ENCODE results near the gene SORCS2. TPM values are rescaled to one million over a fixed set of nuclear protein-coding genes. Genes with fewer than 3 reads are reported as not detected.

SORCS2 gene
- total RNA-seq, 2 donors from 2014 or later = 0.21 to 0.92 TPM

DNA sequence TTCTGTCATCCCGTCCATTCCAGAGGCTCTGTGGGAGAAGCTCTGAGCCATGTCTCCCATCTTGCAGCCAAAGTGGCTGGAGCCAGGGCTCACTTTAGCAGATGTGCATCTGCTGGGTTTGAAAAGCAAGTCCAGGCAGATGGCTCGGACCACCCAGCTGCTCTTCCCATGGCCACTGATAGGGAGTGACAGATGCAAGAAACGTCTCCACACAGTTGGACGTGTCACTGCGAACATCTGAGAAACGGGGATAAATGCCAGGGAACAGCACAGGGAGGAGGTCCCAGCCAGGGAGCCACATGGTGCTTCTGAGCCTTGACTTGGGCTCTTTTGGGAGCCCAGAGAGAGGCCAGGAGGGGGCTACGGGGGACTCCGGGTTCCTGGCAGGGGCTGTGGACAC, 505.0 kb downstream of the SORCS2 start:
- no peak for ATAC-seq
- intact Hi-C loops (cut with DNase I, micrococcal nuclease) = no loop called here
- DNase-seq = no peak

DNA sequence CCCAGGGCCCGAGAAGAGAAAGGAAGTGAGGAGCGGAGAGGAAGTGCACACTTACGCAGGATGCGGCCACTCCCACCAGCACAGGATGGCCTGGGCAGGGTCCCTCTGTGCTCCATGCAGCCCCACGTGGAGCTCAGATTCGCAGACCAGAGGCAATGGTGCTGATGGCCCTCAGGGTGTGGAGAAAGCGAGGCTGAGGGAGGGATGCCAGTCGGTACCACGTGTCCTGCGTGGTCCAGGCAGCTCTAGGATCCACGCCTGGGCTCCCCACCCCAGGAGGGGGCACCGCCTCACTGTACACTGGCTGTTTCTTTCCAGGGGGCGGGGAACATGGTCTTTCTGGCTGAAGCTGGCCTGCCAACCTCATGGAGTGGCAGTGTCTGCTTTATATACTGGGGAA, 505.5 kb downstream of the SORCS2 start:
- no peak for DNase-seq
- intact Hi-C loops (cut with DNase I, micrococcal nuclease) = no loop called here
- ATAC-seq = no peak

DNA sequence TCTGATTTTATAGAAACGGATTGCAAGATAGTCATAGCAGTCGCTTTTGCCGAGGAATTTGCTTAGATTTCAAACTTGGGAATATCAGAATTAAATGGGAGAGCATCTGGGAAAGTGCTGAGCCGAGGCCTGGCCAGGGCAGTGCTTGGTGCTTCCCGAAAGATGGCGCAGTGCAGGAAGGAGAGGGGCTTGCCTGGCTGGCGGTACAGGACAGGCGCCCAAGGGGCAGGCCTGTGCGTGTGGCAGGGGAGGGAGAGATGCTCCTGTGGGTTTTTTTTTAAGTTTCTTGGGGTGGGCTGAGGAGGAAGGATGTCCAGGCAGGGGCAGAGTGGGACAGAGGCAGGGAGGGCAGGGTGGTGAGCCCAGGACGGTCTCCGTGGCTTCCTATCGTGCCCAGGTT, 506.2 kb downstream of the SORCS2 start:
- intact Hi-C loops (cut with DNase I, micrococcal nuclease) = no loop called here
- DNase-seq (no peak), ATAC-seq (no peak)

- ATAC-seq (no peak), DNase-seq (no peak)
- intact Hi-C loops (cut with DNase I, micrococcal nuclease) = no loop called here
These were observed 506.7 kb downstream of the SORCS2 start for GRCh38 chr4:7699031-7699430.

- intact Hi-C loops (cut with DNase I, micrococcal nuclease) = no loop called here
- DNase-seq = no peak
- ATAC-seq = no peak
These were observed 507.5 kb downstream of the SORCS2 start for GRCh38 chr4:7699825-7700224.

DNA sequence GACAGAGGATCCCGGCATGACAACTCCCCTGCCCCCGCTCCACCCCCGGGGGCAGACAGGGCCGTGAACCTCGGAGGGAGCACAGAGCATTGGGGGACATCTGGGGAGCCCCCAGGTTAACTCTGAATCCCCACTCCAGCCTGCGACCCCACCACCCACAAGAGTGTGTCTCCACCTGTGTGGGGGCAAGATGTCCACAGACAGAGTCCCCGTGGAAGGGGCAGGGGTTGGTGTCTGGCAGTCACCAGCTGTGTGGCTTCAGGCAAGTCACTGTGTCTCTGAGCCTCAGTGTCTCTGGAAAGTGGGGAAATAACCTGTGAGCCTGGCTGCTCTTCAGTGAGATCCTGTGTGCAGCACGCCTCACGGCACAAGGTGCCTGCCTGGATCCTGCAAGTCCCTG, 508.3 kb downstream of the SORCS2 start:
- DNase-seq = no peak
- intact Hi-C loops (cut with DNase I, micrococcal nuclease) = no loop called here
- no peak for ATAC-seq

- intact Hi-C loops (cut with DNase I, micrococcal nuclease) = no loop called here
- DNase-seq (no peak), ATAC-seq (no peak)
These were observed 509.7 kb downstream of the SORCS2 start for GRCh38 chr4:7701866-7702649.

DNA sequence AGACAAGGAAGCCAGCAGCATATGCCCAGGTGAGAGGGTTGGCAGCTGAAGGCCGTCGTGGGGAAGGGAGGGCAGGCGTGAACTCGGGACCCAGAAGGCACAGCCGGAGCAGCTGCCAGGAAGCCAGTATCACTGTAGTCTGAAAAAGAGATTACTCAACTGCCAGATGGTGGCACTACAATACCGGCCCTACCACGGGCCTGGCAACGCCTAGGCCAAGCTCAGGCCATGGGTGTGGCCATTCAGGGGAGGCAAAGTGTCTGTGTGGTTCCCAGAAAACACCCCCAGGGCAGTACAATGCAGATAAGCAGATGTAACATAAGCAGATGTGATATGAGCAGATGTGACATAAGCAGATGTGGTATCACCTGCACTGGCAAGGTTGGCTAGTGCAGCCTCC, 511.4 kb downstream of the SORCS2 start:
- ATAC-seq = peak; percentile 57
- DNase-seq = no peak
- intact Hi-C loops (cut with DNase I, micrococcal nuclease) = no loop called here

- intact Hi-C loops (cut with DNase I, micrococcal nuclease) = no loop called here
- ATAC-seq (no peak), DNase-seq (no peak)
These were observed 511.8 kb downstream of the SORCS2 start for GRCh38 chr4:7704091-7704490.

DNA sequence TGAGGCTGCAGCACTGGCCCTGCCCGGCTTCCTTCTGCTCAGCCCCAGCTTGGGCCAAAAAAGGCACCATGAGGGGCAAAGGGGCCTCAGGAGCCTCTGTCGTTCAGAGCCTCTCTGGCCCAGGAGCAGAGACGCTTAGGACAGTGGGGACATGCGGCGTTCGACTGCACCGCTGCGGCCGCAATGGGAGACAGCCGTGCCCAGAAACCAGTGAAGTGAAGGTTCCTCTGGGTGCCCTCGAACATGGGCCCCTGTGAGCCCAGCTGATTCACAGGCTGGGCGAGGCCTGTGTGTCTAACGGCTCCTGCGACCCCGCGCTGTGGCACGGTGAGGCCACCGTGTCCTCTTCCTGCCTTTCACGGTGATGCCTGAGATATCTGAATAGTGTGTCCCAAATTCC, 512.3 kb downstream of the SORCS2 start:
- DNase-seq (no peak), ATAC-seq (no peak)
- intact Hi-C loops (cut with DNase I, micrococcal nuclease) = no loop called here

DNA sequence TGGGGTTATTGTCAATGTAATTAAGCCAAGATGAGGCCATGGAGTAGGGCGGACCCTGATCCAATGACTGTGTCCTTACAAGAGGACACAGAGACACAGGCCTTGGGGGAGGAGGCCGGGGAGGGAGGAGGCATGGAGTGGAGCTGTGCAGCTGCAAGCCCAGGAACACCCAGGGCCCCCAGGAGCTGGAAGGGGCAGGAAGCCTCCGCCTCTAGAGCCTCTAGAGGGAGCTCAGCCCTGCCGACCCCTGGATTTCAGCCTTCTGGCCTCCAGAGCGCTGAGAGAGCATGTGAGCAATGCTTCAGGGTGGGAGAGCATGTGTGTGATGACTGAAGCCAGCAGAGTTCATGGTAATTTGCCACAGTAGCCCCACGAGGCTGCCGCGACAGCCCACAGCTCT, 512.7 kb downstream of the SORCS2 start:
- intact Hi-C loops (cut with DNase I, micrococcal nuclease) = no loop called here
- DNase-seq = no peak
- no peak for ATAC-seq

GRCh38 chr4:7705593-7705992, 513.3 kb downstream of the SORCS2 start:
- ATAC-seq = no peak
- no peak for DNase-seq
- intact Hi-C loops (cut with DNase I, micrococcal nuclease) = no loop called here

GRCh38 chr4:7708238-7708637, 515.9 kb downstream of the SORCS2 start:
- no peak for ATAC-seq
- intact Hi-C loops (cut with DNase I, micrococcal nuclease) = no loop called here
- no peak for DNase-seq

GRCh38 chr4:7708981-7709380, 516.6 kb downstream of the SORCS2 start:
- ATAC-seq (no peak), DNase-seq (no peak)
- intact Hi-C loops (cut with DNase I, micrococcal nuclease) = no loop called here

DNA sequence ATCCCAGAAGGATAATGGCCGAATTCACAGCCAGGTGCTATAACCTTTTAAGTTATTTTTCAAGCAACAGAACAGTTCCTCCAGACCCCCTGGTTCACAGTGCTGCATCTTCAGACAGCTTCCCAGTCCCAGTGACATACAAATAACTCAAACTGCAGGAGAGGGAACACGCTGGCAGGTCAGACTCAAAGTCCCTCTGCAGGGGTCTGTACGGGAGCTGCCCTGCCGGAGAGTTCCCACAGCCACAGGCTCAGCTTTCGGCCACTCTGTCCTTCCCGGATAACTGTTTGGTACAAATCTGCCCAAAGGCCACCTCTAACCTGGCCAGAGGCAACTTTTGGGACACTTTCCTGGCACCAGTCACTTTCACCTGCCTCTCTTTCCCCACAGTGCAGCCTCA, 517.1 kb downstream of the SORCS2 start:
- no peak for ATAC-seq
- no peak for DNase-seq
- intact Hi-C loops (cut with DNase I, micrococcal nuclease) = no loop called here

DNA sequence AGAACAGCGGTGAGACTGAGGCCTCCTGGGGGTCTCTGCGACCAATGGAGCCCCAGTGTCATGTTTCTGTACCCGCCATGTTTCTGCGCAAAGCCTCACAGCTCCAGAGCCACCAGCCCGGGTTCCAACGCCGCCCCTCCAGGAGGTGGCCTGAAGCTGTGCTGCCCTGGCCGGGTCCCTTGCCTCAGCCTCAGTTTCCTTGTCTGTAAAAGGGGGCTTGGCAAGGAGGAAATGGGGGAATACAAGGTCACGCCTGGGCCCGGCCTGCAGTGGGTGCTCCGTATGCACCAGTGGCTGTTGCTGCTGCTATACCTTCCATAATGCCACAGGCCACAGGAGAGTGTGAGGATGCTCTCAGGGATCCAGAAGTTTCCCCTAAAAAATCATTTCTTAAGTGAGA, 517.8 kb downstream of the SORCS2 start:
- ATAC-seq (no peak), DNase-seq (no peak)
- intact Hi-C loops (cut with DNase I, micrococcal nuclease) = loop anchor here in 1 of 2 donors (10.0 kb wide), 1 partner anchor 515 kb away; the partner anchor contains the start of gene SORCS2

DNA sequence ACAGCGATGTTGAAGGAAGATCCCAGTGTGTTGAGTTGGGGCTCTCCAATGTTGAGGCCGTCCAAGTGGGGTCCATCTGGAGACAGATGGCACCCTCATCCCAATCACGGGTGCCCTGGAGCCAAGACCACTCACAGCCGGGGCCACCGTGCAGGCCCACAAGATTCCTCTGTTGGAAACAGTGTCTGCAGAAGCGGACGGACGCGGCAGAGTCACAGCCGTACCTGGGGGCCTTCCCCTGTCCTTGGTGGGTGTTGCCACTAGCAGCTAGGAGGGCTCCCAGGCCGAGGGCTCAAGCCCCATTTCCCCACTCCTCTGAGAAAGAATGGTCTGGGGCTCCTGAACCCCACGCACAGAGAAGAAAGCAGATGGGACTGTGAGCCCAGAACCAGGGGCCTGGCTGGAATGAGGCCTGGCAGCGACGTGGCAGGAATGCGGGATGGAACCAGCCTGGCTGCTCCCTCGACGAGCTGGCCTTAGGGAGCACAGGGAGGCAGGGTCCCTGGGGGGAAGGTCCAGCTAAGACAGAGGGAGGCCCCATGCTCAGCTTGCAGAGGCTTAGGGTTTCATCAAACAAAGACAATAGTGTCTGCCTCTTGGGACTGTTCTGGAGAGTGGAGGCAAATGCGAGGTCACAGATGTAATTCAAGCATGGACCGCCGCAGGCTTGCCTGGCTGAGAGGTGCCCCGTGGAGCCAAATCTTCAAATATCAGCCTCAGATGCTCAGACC, 518.4 kb downstream of the SORCS2 start:
- DNase-seq (no peak), ATAC-seq (no peak)
- intact Hi-C loops (cut with DNase I, micrococcal nuclease) = loop anchor here in 1 of 2 donors (10.0 kb wide), 1 partner anchor 516 kb away; the partner anchor contains the start of gene SORCS2

- ATAC-seq (no peak), DNase-seq (no peak)
- intact Hi-C loops (cut with DNase I, micrococcal nuclease) = loop anchor here in 1 of 2 donors (10.0 kb wide), 1 partner anchor 517 kb away; the partner anchor contains the start of gene SORCS2
These were observed 519.1 kb downstream of the SORCS2 start for GRCh38 chr4:7711307-7711963.

DNA sequence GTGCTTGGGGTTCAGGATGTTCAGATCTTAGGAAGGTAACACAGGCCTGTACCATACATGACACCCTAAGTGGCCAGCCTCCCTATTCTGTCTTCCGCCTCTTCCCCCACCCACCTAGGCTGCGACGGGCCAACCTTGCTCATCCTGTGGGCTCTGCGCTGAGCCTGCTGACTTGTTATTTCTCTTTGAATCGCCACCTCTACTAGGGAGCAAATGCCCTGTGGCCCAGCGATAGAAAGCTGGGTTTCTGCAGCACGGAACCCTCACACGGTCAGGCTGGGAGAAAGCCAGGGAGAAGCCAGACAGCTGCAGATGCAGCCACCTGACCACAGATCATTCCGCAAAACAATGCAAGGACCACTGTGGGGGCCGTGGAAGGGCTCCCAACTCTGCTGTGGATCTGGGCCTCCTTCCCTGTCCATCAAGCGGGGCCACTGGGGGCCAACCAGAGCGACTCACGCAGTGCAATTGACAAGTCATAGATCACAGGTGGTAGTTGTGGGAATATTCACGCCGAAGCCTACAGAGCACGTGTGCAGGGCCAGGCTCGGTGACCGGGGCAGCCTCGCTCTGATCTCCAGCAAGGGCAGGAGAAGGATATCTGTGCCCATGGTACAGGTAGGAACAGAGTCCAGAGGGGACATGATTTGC, 519.8 kb downstream of the SORCS2 start:
- intact Hi-C loops (cut with DNase I, micrococcal nuclease) = loop anchor here in 1 of 2 donors (10.0 kb wide), 1 partner anchor 517 kb away; the partner anchor contains the start of gene SORCS2
- DNase-seq (no peak), ATAC-seq (no peak)

Measured in left colon (tissue), 2 donors.